Posterior cingulate gyrus (tissue), 11 donors: Measurements from ENCODE around the gene PDK2.

ENCODE experiments used
- DNase-seq, 10 donors: peaks; one replicate each; pipeline versions ENCODE4 v3.0.0 to v3.0.0-alpha.2; 2020 to 2021; ENCODE audit warnings: mixed read lengths in 3 of 10
- intact Hi-C: fragments of 100-400 bp; cut with DNase I; formaldehyde crosslinking; loops from one replicate; pipeline ENCODE4 v1.15.1; 2023

The PDK2 gene

GRCh38 chr17:50076221-50076590 is 18.9 kb upstream of the PDK2 start:
- intact Hi-C loops, result no loop called here
- peak in 2 of 10 donors; percentile 69 to 80 for DNase-seq

- intact Hi-C loops, result no loop called here
- DNase-seq, result peak in 2 of 10 donors; percentile 63 to 80
These were observed 18.4 kb upstream of the PDK2 start for GRCh38 chr17:50076591-50077235.

GRCh38 chr17:50078430-50078829 is 16.7 kb upstream of the PDK2 start:
- intact Hi-C loops, result no loop called here
- DNase-seq, result peak in 1 of 10 donors; percentile 9

- peak in 2 of 10 donors; percentile 49 to 83 for DNase-seq
- intact Hi-C loops, result no loop called here
These were observed 15.6 kb upstream of the PDK2 start for GRCh38 chr17:50079334-50080095.

GRCh38 chr17:50080096-50080480 is 15.1 kb upstream of the PDK2 start:
- DNase-seq, result peak in 2 of 10 donors; percentile 64 to 77
- intact Hi-C loops, result no loop called here

- DNase-seq, result peak in 2 of 10 donors; percentile 42 to 44
These were observed 14.3 kb upstream of the PDK2 start for GRCh38 chr17:50080827-50081226.

GRCh38 chr17:50081757-50082156 is 13.4 kb upstream of the PDK2 start:
- intact Hi-C loops, result no loop called here
- peak in 1 of 10 donors; percentile 28 for DNase-seq

More at GRCh38 chr17:50080827-50081226, 14.3 kb upstream of the PDK2 start:
- intact Hi-C loops, result no loop called here

GRCh38 chr17:50087246-50087911 is 7.8 kb upstream of the PDK2 start:
- intact Hi-C loops, result loop anchor here (1.0 kb wide), 1 partner anchor 60 kb away; no protein-coding TSS in a partner anchor
- peak in 8 of 10 donors; percentile 49 to 95 (median 65) for DNase-seq

- peak in 2 of 10 donors; percentile 51 to 75 for DNase-seq
- intact Hi-C loops, result loop anchor here (1.0 kb wide), 1 partner anchor 61 kb away; no protein-coding TSS in a partner anchor
These were observed 7.2 kb upstream of the PDK2 start for GRCh38 chr17:50087912-50088405.

- intact Hi-C loops, result no loop called here
- DNase-seq, result peak in 2 of 10 donors; percentile 67 to 71
These were observed 6.0 kb upstream of the PDK2 start for GRCh38 chr17:50088952-50089825.

GRCh38 chr17:50090071-50090470 is 5.1 kb upstream of the PDK2 start:
- DNase-seq, result peak in 2 of 10 donors; percentile 20 to 52
- intact Hi-C loops, result no loop called here

- intact Hi-C loops, result no loop called here
- DNase-seq, result peak in 2 of 10 donors; percentile 54 to 57
These were observed 3.9 kb upstream of the PDK2 start for GRCh38 chr17:50090971-50091917.

- intact Hi-C loops, result no loop called here
- no peak for DNase-seq
These were observed 3.2 kb upstream of the PDK2 start for GRCh38 chr17:50091918-50092285.

- intact Hi-C loops, result no loop called here
- no peak for DNase-seq
These were observed 1.9 kb upstream of the PDK2 start for GRCh38 chr17:50093246-50093645.

- peak in 1 of 10 donors; percentile 1 for DNase-seq
- intact Hi-C loops, result loop anchor here (2.0 kb wide), 2 partner anchors 57 to 67 kb away; partner anchors contain the start of gene PPP1R9B
These were observed 1.3 kb upstream of the PDK2 start for GRCh38 chr17:50093807-50094206.

- peak; percentile 84 to 99 (median 96) for DNase-seq
- intact Hi-C loops, result loop anchor here (2.0 kb wide), 2 partner anchors 57 to 67 kb away; partner anchors contain the start of gene PPP1R9B
These were observed 853 bp upstream of the PDK2 start for GRCh38 chr17:50094243-50094752.

- no peak for DNase-seq
- intact Hi-C loops, result loop anchor here (2.0 kb wide), 2 partner anchors 55 to 65 kb away; partner anchors contain the start of gene PPP1R9B
These were observed 481 bp downstream of the PDK2 start for GRCh38 chr17:50095626-50096037.

- peak in 3 of 10 donors; percentile 65 to 85 (median 73) for DNase-seq
These were observed 941 bp downstream of the PDK2 start for GRCh38 chr17:50096092-50096491.

More at GRCh38 chr17:50096092-50096491, 941 bp downstream of the PDK2 start:
- intact Hi-C loops, result no loop called here
